Endothelial cell of umbilical vein (primary cell): Measurements from ENCODE around the gene MBD5. TPM values are rescaled to one million over a fixed set of nuclear protein-coding genes. Genes with fewer than 3 reads are reported as not detected.

ENCODE experiments used
- BruUV-seq: library from RNA; stranded (reverse); fragments of 400-500 nt; replicated peaks from 2 replicates; lab custom pipeline; 2021; lab: Mats Ljungman, UMichigan
- CTCF ChIA-PET: fragments of 300-600, 350-600 bp; sonication (Branson Sonifier 250); formaldehyde crosslinking; loops from one replicate; lab custom pipeline; 2021; ENCODE audit warnings: antibody characterized with exemption, inconsistent platforms; lab: Charles Lee
- POLR2A ChIA-PET: fragments of 300-600, 350-600 bp; sonication (Branson Sonifier 250); formaldehyde crosslinking; loops from one replicate; lab custom pipeline; 2021; ENCODE audit warnings: antibody characterized with exemption, inconsistent platforms; lab: Charles Lee
- DNase-seq: peaks from one replicate; pipeline ENCODE4 v3.0.0-alpha.2; 2011; ENCODE audit warnings: low read depth, low spot score
- FAIRE-seq: peaks from 2 replicates; lab custom pipeline; 2011; peaks lifted over from hg19 to GRCh38; lab: Jason Lieb, UNC
- H2AFZ ChIP-seq: 2 replicates; pipeline ENCODE4 v1.6.0; 2012; ENCODE audit warnings: low read depth, low read length, control low read depth, inconsistent platforms
- H3K27ac ChIP-seq: 2 replicates; pipeline ENCODE4 v1.5.1; 2011; ENCODE audit warnings: low read depth, mild to moderate bottlenecking, control low read depth, low read length, moderate library complexity; ENCODE audit not compliant: insufficient read depth
- H3K27me3 ChIP-seq, 2 experiments: 2 replicates each; pipeline versions ENCODE4 v1.6.0 to v1.6.1; 2011; ENCODE audit warnings: low read length in 2 of 2, mixed read lengths in 1 of 2; ENCODE audit not compliant: control insufficient read depth in 2 of 2, insufficient read depth in 2 of 2
- H3K36me3 ChIP-seq, 2 experiments: 2 replicates in 1 of 2; 3 replicates in 1 of 2; pipeline ENCODE4 v1.5.1; 2011; ENCODE audit warnings: low read length in 2 of 2, mild to moderate bottlenecking in 1 of 2, moderate library complexity in 1 of 2; ENCODE audit not compliant: control insufficient read depth in 2 of 2, insufficient read depth in 2 of 2; ENCODE audit errors: extremely low read depth in 1 of 2
- H3K4me1 ChIP-seq: 3 replicates; pipeline ENCODE4 v1.5.1; 2011; ENCODE audit warnings: mild to moderate bottlenecking, low read length; ENCODE audit not compliant: control insufficient read depth, insufficient read depth; ENCODE audit errors: extremely low read depth
- H3K4me2 ChIP-seq: 2 replicates; pipeline ENCODE4 v1.6.1; 2011; ENCODE audit warnings: low read length, control low read depth, mixed read lengths; ENCODE audit not compliant: insufficient read depth
- H3K4me3 ChIP-seq, 3 experiments: fragments of 200-600 bp in 1 of 3; sonication (generic), shearing (Covaris generic) in 1 of 3; replicated peaks in 1 of 3; 2 replicates each; pipeline ENCODE4 v1.5.1; 2011 to 2016; ENCODE audit warnings: control low read depth in 3 of 3, low read length in 3 of 3, mild to moderate bottlenecking in 2 of 3, inconsistent platforms in 1 of 3, low read depth in 1 of 3, moderate library complexity in 1 of 3; ENCODE audit not compliant: insufficient read depth in 1 of 3
- H3K79me2 ChIP-seq: 2 replicates; pipeline ENCODE4 v1.6.0; 2012; ENCODE audit warnings: low read length, inconsistent platforms; ENCODE audit not compliant: control insufficient read depth, insufficient read depth
- H3K9ac ChIP-seq: replicated peaks from 2 replicates; pipeline ENCODE3; 2011; ENCODE audit warnings: low read length, control low read depth; ENCODE audit not compliant: insufficient read depth; ENCODE audit errors: extremely low read depth
- H3K9me1 ChIP-seq: replicated peaks from 3 replicates; pipeline ENCODE4 v1.6.0; 2011; ENCODE audit warnings: mild to moderate bottlenecking, low read length; ENCODE audit not compliant: control insufficient read depth, insufficient read depth; ENCODE audit errors: extremely low read depth
- H3K9me3 ChIP-seq: replicated peaks from 2 replicates; pipeline ENCODE4 v1.5.1; 2012; ENCODE audit warnings: low read length, inconsistent platforms; ENCODE audit not compliant: control insufficient read depth, insufficient read depth
- H4K20me1 ChIP-seq: replicated peaks from 2 replicates; pipeline ENCODE3; 2011; ENCODE audit warnings: mild to moderate bottlenecking, low read length; ENCODE audit not compliant: control insufficient read depth, insufficient read depth; ENCODE audit errors: extremely low read depth
- EZH2 ChIP-seq: IDR thresholded peaks from 2 replicates; pipeline ENCODE4 v1.6.1; 2012; ENCODE audit warnings: borderline replicate concordance, low read depth, mild to moderate bottlenecking, moderate library complexity, low read length, inconsistent platforms; ENCODE audit not compliant: severe bottlenecking
- FOS ChIP-seq: IDR thresholded peaks from 2 replicates; pipeline ENCODE4 v1.6.1; 2011; ENCODE audit warnings: mild to moderate bottlenecking, low read length, moderate library complexity, borderline replicate concordance; ENCODE audit not compliant: insufficient read depth
- GATA2 ChIP-seq: IDR thresholded peaks from 2 replicates; pipeline ENCODE4 v1.7.0; 2011; ENCODE audit warnings: low read depth, mild to moderate bottlenecking, moderate library complexity, mixed read lengths, low read length; ENCODE audit not compliant: insufficient read length, insufficient read depth
- JUN ChIP-seq: IDR thresholded peaks from 2 replicates; pipeline ENCODE4 v1.6.1; 2011; ENCODE audit warnings: borderline replicate concordance, low read depth; ENCODE audit not compliant: insufficient read length, insufficient read depth
- MYC ChIP-seq: IDR thresholded peaks from one replicate; pipeline ENCODE4 v1.6.1; 2011; ENCODE audit warnings: mild to moderate bottlenecking, low read depth, low read length
- POLR2A ChIP-seq: IDR thresholded peaks from 2 replicates; pipeline ENCODE4 v1.6.1; 2012; ENCODE audit warnings: low read depth, mild to moderate bottlenecking, control low read depth, low read length
- POLR2AphosphoS5 ChIP-seq: IDR thresholded peaks from 2 replicates; pipeline ENCODE4 v1.6.1; 2012; ENCODE audit warnings: low read depth, mild to moderate bottlenecking, control low read depth, low read length, moderate library complexity; ENCODE audit not compliant: insufficient read depth
- dilution Hi-C: fragments of 300-500 bp; cut with MboI; formaldehyde crosslinking; loops from one replicate; pipeline ENCODE4 v1.15.0; 2019; ENCODE audit warnings: low sequenced_read_pairs; ENCODE audit not compliant: extremely low pct_ligation_motif_present
- intact Hi-C: fragments of 100-400 bp; cut with micrococcal nuclease; formaldehyde crosslinking; loops from one replicate; pipeline ENCODE4 v1.10.0; 2022
- polyA plus RNA-seq, 4 experiments: library from polyadenylated mRNA; depleted of rRNA in 3 of 4; stranded (reverse) in 3 of 4; unstranded in 1 of 4; fragments of >200 nt; gene quantifications; 2 replicates each; pipeline versions ENCODE4 v1.2.1 to v1.2.3, GENCODE V29; 2011 to 2012; ENCODE audit warnings: missing spikeins in 1 of 4
- total RNA-seq: library from RNA; stranded (reverse); gene quantifications from 2 replicates; pipeline ENCODE4 v1.2.3, GENCODE V29; 2021
- TF ChIP-seq, protein P1 (sequence below), 2 donors: IDR thresholded peaks; 1 replicate in 1 of 2; 2 replicates in 1 of 2; pipeline ENCODE4 v1.5.1; 2011; ENCODE audit warnings: low read length in 2 of 2, mild to moderate bottlenecking in 2 of 2, moderate library complexity in 2 of 2, control low read depth in 1 of 2, inconsistent platforms in 1 of 2, low read depth in 1 of 2; ENCODE audit not compliant: insufficient read depth in 1 of 2; ENCODE audit errors: extremely low read depth in 1 of 2
- TF ChIP-seq, protein P2 (sequence below): IDR thresholded peaks from 2 replicates; pipeline ENCODE4 v1.6.1; 2011; ENCODE audit not compliant: insufficient read depth, insufficient read length

The MBD5 gene
- total and polyA plus RNA-seq, 2 donors (not counting 3 experiments of a cell fraction or from before 2014, with no cell fraction given): 11.3 to 37.0 TPM

DNA sequence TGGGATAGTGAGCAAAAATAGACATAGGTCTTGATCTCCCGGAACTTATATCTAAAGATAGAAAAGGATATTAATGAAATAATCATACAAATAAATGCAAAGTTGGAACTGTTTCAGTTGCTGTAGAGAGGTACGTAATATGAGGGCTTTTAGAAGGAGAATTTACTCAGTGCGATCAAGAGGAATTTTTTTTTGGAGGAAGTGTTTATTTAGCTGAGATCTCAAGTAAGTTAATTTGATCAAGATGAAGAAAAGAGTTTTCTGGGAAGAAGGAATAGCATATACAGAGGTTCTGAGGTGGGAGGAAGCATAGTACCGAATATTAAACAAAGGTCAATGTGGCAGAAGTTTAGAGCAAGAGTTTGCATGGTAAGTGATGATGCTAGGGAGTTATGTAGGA lies 11.3 kb downstream of the MBD5 start:
- FAIRE-seq: no peak
- Histone ChIP-seq H3K4me3 (no peak overlapping the region), H3K9me3 (no peaks in the 10 kb centered on the region), H3K27ac (no peak overlapping the region), H3K27me3 (no peaks in the 10 kb centered on the region), H3K4me1 (no peaks in the 10 kb centered on the region), H2AFZ (no peak overlapping the region), H3K9ac (no peak overlapping the region), H3K4me2 (no peak overlapping the region), H3K9me1 (no peaks in the 10 kb centered on the region), H3K79me2 (peaks cover 14% of the 10 kb centered on the region), H3K36me3 (no peaks in the 10 kb centered on the region), H4K20me1 (peaks cover 2% of the 10 kb centered on the region)
- POLR2A ChIA-PET: no interaction called here
- CTCF ChIA-PET: interaction anchor here (1.4 kb wide), 1 partner anchor 9 kb away, joined by 4 read pairs; no protein-coding TSS in a partner anchor
- DNase-seq: no peak
- BruUV-seq: no TSS peak
- dilution Hi-C loops (no loop called here), intact Hi-C loops (no loop called here)
- TF ChIP-seq EZH2 (no peak), POLR2AphosphoS5 (no peak), POLR2A (no peak), GATA2 (no peak), MYC (no peak), FOS (no peak), JUN (no peak)
- TF ChIP-seq, protein P1, sequence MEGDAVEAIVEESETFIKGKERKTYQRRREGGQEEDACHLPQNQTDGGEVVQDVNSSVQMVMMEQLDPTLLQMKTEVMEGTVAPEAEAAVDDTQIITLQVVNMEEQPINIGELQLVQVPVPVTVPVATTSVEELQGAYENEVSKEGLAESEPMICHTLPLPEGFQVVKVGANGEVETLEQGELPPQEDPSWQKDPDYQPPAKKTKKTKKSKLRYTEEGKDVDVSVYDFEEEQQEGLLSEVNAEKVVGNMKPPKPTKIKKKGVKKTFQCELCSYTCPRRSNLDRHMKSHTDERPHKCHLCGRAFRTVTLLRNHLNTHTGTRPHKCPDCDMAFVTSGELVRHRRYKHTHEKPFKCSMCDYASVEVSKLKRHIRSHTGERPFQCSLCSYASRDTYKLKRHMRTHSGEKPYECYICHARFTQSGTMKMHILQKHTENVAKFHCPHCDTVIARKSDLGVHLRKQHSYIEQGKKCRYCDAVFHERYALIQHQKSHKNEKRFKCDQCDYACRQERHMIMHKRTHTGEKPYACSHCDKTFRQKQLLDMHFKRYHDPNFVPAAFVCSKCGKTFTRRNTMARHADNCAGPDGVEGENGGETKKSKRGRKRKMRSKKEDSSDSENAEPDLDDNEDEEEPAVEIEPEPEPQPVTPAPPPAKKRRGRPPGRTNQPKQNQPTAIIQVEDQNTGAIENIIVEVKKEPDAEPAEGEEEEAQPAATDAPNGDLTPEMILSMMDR (IDR thresholded peaks at IDR 0.05; ENCODE audit: extremely low read depth in 1 of 2, insufficient read depth in 1 of 2, low read depth in 1 of 2, low read length in 2 of 2): no peak
- TF ChIP-seq, protein P2, sequence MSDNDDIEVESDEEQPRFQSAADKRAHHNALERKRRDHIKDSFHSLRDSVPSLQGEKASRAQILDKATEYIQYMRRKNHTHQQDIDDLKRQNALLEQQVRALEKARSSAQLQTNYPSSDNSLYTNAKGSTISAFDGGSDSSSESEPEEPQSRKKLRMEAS: no peak
